ENCODE data around the gene SRCIN1. TPM values are rescaled to one million over a fixed set of nuclear protein-coding genes. Genes with fewer than 3 reads are reported as not detected.

SRCIN1 gene
- total RNA-seq, 4 donors from 2014 or later, result 0.44 to 5.4 (median 1.5) TPM

GRCh38 chr17:38600416-38600815 lies 5.3 kb downstream of the SRCIN1 start:
- Histone ChIP-seq H3K4me3 (no peak overlapping the region), H3K27me3 (peaks cover 0 to 56% of the 10 kb centered on the region in 2 donors), H3K9me3 (no peaks in the 10 kb centered on the region), H3K4me1 (peaks cover 0 to 35% (median 0%) of the 10 kb centered on the region in 4 donors), H3K27ac (no peak overlapping the region), H3K36me3 (no peaks in the 10 kb centered on the region)
- DNase-seq (ENCODE audit: low spot score in 2 of 2), result no peak
- TF ChIP-seq POLR2A (IDR thresholded peaks at IDR 0.05) (no peak), EP300 (IDR thresholded peaks at IDR 0.05) (no peak), CTCF (IDR thresholded peaks at IDR 0.05) (no peak)
- WGBS, 2 donors, result 69 to 93% methylated on average over 2 to 3 of the region's 4 CpGs

GRCh38 chr17:38599398-38599856 lies 6.3 kb downstream of the SRCIN1 start:
- H3K27ac ChIP-seq, result no peak overlapping the region
- 70% methylated on average over 9 of the region's 9 CpGs for WGBS, 2 donors
- H3K4me1 ChIP-seq, result peaks cover 0 to 25% (median 0%) of the 10 kb centered on the region in 4 donors
- H3K9me3 ChIP-seq, result no peaks in the 10 kb centered on the region
- H3K36me3 ChIP-seq, result no peaks in the 10 kb centered on the region
- H3K4me3 ChIP-seq, result no peak overlapping the region
- no peak for DNase-seq (ENCODE audit: low spot score in 2 of 2)
- TF ChIP-seq EP300 (IDR thresholded peaks at IDR 0.05) (no peak), CTCF (IDR thresholded peaks at IDR 0.05) (no peak), POLR2A (IDR thresholded peaks at IDR 0.05) (no peak)
- H3K27me3 ChIP-seq, result peaks cover 0 to 60% of the 10 kb centered on the region in 2 donors

GRCh38 chr17:38598995-38599394 lies 6.8 kb downstream of the SRCIN1 start:
- TF ChIP-seq CTCF (IDR thresholded peaks at IDR 0.05), result no peak
- no peak for TF ChIP-seq EP300 (IDR thresholded peaks at IDR 0.05)
- TF ChIP-seq POLR2A (IDR thresholded peaks at IDR 0.05), result no peak
- H3K36me3 ChIP-seq, result no peaks in the 10 kb centered on the region
- H3K27ac ChIP-seq, result no peak overlapping the region
- 56 to 57% methylated on average over 3 of the region's 3 CpGs for WGBS, 2 donors
- H3K9me3 ChIP-seq, result no peaks in the 10 kb centered on the region
- H3K4me1 ChIP-seq, result peaks cover 0 to 22% (median 0%) of the 10 kb centered on the region in 4 donors
- no peak for DNase-seq (ENCODE audit: low spot score in 2 of 2)
- H3K4me3 ChIP-seq, result no peak overlapping the region
- peaks cover 0 to 59% of the 10 kb centered on the region in 2 donors for H3K27me3 ChIP-seq

GRCh38 chr17:38598536-38598935 lies 7.2 kb downstream of the SRCIN1 start:
- Histone ChIP-seq H3K27ac (no peak overlapping the region), H3K4me1 (peaks cover 0 to 18% (median 0%) of the 10 kb centered on the region in 4 donors), H3K4me3 (no peak overlapping the region), H3K9me3 (no peaks in the 10 kb centered on the region), H3K36me3 (no peaks in the 10 kb centered on the region), H3K27me3 (peaks cover 0 to 55% of the 10 kb centered on the region in 2 donors)
- DNase-seq (ENCODE audit: low spot score in 2 of 2), result no peak
- no peak for TF ChIP-seq POLR2A (IDR thresholded peaks at IDR 0.05)
- no peak for TF ChIP-seq EP300 (IDR thresholded peaks at IDR 0.05)
- TF ChIP-seq CTCF (IDR thresholded peaks at IDR 0.05), result no peak
- 44 to 47% methylated on average over 4 of the region's 4 CpGs for WGBS, 2 donors

GRCh38 chr17:38597375-38597774 lies 8.4 kb downstream of the SRCIN1 start:
- TF ChIP-seq POLR2A (IDR thresholded peaks at IDR 0.05) (no peak), EP300 (IDR thresholded peaks at IDR 0.05) (no peak), CTCF (IDR thresholded peaks at IDR 0.05) (no peak)
- 90 to 91% methylated on average over 1 of the region's 1 CpG for WGBS, 2 donors
- no peak overlapping the region for H3K27ac ChIP-seq
- H3K4me3 ChIP-seq, result no peak overlapping the region
- no peak for DNase-seq (ENCODE audit: low spot score in 2 of 2)
- H3K36me3 ChIP-seq, result no peaks in the 10 kb centered on the region
- peaks cover 0 to 8% (median 0%) of the 10 kb centered on the region in 4 donors for H3K4me1 ChIP-seq
- peaks cover 0 to 50% of the 10 kb centered on the region in 2 donors for H3K27me3 ChIP-seq
- no peaks in the 10 kb centered on the region for H3K9me3 ChIP-seq
